ENCODE data around the gene OR5J2.

Gene OR5J2

DNA sequence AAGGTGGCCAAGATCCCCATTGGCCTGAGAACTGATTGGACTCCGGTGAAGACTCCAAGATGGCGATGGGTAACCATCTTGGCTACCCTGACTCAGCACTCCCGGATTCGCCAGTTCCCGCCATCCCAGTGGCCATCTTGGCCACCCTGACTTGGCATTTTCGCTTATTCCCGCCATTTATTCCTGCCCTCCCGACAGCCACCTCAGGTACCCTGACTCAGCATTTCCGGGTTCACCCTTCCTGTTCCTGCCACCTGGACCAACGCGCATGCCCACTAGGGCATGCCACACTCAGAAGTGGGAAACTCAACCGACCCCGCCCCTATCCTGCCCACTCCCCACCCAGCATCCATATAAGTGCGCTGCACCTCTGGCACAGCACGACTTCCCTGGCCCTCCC lies 24.1 kb upstream of the OR5J2 start:
- Histone ChIP-seq H3K9me3 (replicated peaks in 1 of 2; ENCODE audit: control insufficient read depth in 2 of 2, insufficient read depth in 1 of 2, low read depth in 1 of 2, low read length in 2 of 2) (peaks cover 0 to 6% of the 10 kb centered on the region in 2 donors), H3K36me3 (replicated peaks in 1 of 2; ENCODE audit: control insufficient read depth in 2 of 2, insufficient read depth in 2 of 2, low read length in 2 of 2) (no peaks in the 10 kb centered on the region), H2AK5ac (ENCODE audit: low read depth, low read length) (no peak overlapping the region), H3K4ac (ENCODE audit: low read length) (no peak overlapping the region), H3K4me2 (ENCODE audit: insufficient read depth, low read length, poor library complexity, severe bottlenecking) (no peak overlapping the region), H3K27ac (replicated peaks; ENCODE audit: low read length) (no peak overlapping the region), H4K8ac (ENCODE audit: low read depth, low read length) (no peak overlapping the region), H3K14ac (ENCODE audit: low read length) (no peak overlapping the region), H2AFZ (ENCODE audit: low read length) (no peak overlapping the region), H3K9ac (ENCODE audit: low read depth, low read length, poor library complexity) (no peak overlapping the region), H3K79me1 (ENCODE audit: low read depth, low read length) (no peaks in the 10 kb centered on the region), H2BK15ac (ENCODE audit: low read length) (no peak overlapping the region), H3K27me3 (ENCODE audit: control insufficient read depth in 3 of 3, insufficient read depth in 3 of 3, low read depth in 1 of 3, low read length in 3 of 3) (no peaks in the 10 kb centered on the region), H3K4me1 (ENCODE audit: control insufficient read depth in 2 of 2, insufficient read depth in 1 of 2, low read depth in 1 of 2, low read length in 2 of 2) (no peaks in the 10 kb centered on the region), H2BK12ac (ENCODE audit: low read length) (no peak overlapping the region), H3K4me3 (ENCODE audit: low read length in 2 of 2) (no peak overlapping the region), H2BK5ac (ENCODE audit: low read length) (no peak overlapping the region), H3K18ac (ENCODE audit: low read length) (no peak overlapping the region), H4K91ac (ENCODE audit: low read depth, low read length, poor library complexity) (no peak overlapping the region), H2BK120ac (ENCODE audit: low read depth, low read length) (no peak overlapping the region), H3K23ac (ENCODE audit: low read depth, low read length, poor library complexity) (no peak overlapping the region)
- no peak for DNase-seq (ENCODE audit: low spot score)
- WGBS, 2 donors (ENCODE audit: extremely low coverage in 2 of 2, insufficient read length in 2 of 2, insufficient replicate concordance in 1 of 2): no CpG with 5 or more reads among the region's 15 CpGs

- Histone ChIP-seq H3K4me1 (ENCODE audit: control insufficient read depth in 2 of 2, insufficient read depth in 1 of 2, low read depth in 1 of 2, low read length in 2 of 2) (no peaks in the 10 kb centered on the region), H2BK120ac (ENCODE audit: low read depth, low read length) (no peak within 1 kb of the TSS), H3K9me3 (replicated peaks in 1 of 2; ENCODE audit: control insufficient read depth in 2 of 2, insufficient read depth in 1 of 2, low read depth in 1 of 2, low read length in 2 of 2) (no peaks in the 10 kb centered on the region), H2BK5ac (ENCODE audit: low read length) (no peak within 1 kb of the TSS), H3K4ac (ENCODE audit: low read length) (no peak within 1 kb of the TSS), H3K27ac (replicated peaks; ENCODE audit: low read length) (no peak within 1 kb of the TSS), H2AK5ac (ENCODE audit: low read depth, low read length) (no peak within 1 kb of the TSS), H3K9ac (ENCODE audit: low read depth, low read length, poor library complexity) (no peak within 1 kb of the TSS), H4K8ac (ENCODE audit: low read depth, low read length) (no peak within 1 kb of the TSS), H3K4me2 (ENCODE audit: insufficient read depth, low read length, poor library complexity, severe bottlenecking) (no peak within 1 kb of the TSS), H2AFZ (ENCODE audit: low read length) (no peak within 1 kb of the TSS), H2BK12ac (ENCODE audit: low read length) (no peak within 1 kb of the TSS), H3K27me3 (ENCODE audit: control insufficient read depth in 3 of 3, insufficient read depth in 3 of 3, low read depth in 1 of 3, low read length in 3 of 3) (no peaks in the 10 kb centered on the region), H3K36me3 (replicated peaks in 1 of 2; ENCODE audit: control insufficient read depth in 2 of 2, insufficient read depth in 2 of 2, low read length in 2 of 2) (no peaks in the 10 kb centered on the region), H3K23ac (ENCODE audit: low read depth, low read length, poor library complexity) (no peak within 1 kb of the TSS), H3K79me1 (ENCODE audit: low read depth, low read length) (no peaks in the 10 kb centered on the region), H4K91ac (ENCODE audit: low read depth, low read length, poor library complexity) (no peak within 1 kb of the TSS), H3K14ac (ENCODE audit: low read length) (no peak within 1 kb of the TSS), H2BK15ac (ENCODE audit: low read length) (no peak within 1 kb of the TSS), H3K4me3 (ENCODE audit: low read length in 2 of 2) (no peak within 1 kb of the TSS), H3K18ac (ENCODE audit: low read length) (no peak within 1 kb of the TSS)
- no peak for DNase-seq (ENCODE audit: low spot score)
- no CpG with 5 or more reads among the region's 3 CpGs for WGBS, 2 donors (ENCODE audit: extremely low coverage in 2 of 2, insufficient read length in 2 of 2, insufficient replicate concordance in 1 of 2)
Measured at GRCh38 chr11:56160217-56160616, 16.2 kb upstream of the OR5J2 start, which contains the start of gene OR8K5. OR8K5 (minus strand) TSS chr11:56160317; CDS start chr11:56160317, 0 bp downstream.

- no peak overlapping the region for H3K4me2 ChIP-seq (ENCODE audit: insufficient read depth, low read length, poor library complexity, severe bottlenecking)
- H3K18ac ChIP-seq (ENCODE audit: low read length): no peak overlapping the region
- H2AK5ac ChIP-seq (ENCODE audit: low read depth, low read length): no peak overlapping the region
- H3K36me3 ChIP-seq (replicated peaks in 1 of 2; ENCODE audit: control insufficient read depth in 2 of 2, insufficient read depth in 2 of 2, low read length in 2 of 2): no peaks in the 10 kb centered on the region
- no peak overlapping the region for H4K91ac ChIP-seq (ENCODE audit: low read depth, low read length, poor library complexity)
- no peak overlapping the region for H3K9ac ChIP-seq (ENCODE audit: low read depth, low read length, poor library complexity)
- no peak overlapping the region for H4K8ac ChIP-seq (ENCODE audit: low read depth, low read length)
- WGBS, 2 donors (ENCODE audit: extremely low coverage in 2 of 2, insufficient read length in 2 of 2, insufficient replicate concordance in 1 of 2): no CpG with 5 or more reads among the region's 3 CpGs
- H2BK5ac ChIP-seq (ENCODE audit: low read length): no peak overlapping the region
- no peak overlapping the region for H2BK120ac ChIP-seq (ENCODE audit: low read depth, low read length)
- no peak overlapping the region for H2BK12ac ChIP-seq (ENCODE audit: low read length)
- H3K27ac ChIP-seq (replicated peaks; ENCODE audit: low read length): no peak overlapping the region
- H3K4me1 ChIP-seq (ENCODE audit: control insufficient read depth in 2 of 2, insufficient read depth in 1 of 2, low read depth in 1 of 2, low read length in 2 of 2): no peaks in the 10 kb centered on the region
- H3K79me1 ChIP-seq (ENCODE audit: low read depth, low read length): no peaks in the 10 kb centered on the region
- no peak overlapping the region for H3K4ac ChIP-seq (ENCODE audit: low read length)
- H3K27me3 ChIP-seq (ENCODE audit: control insufficient read depth in 3 of 3, insufficient read depth in 3 of 3, low read depth in 1 of 3, low read length in 3 of 3): no peaks in the 10 kb centered on the region
- H3K14ac ChIP-seq (ENCODE audit: low read length): no peak overlapping the region
- no peak overlapping the region for H2BK15ac ChIP-seq (ENCODE audit: low read length)
- DNase-seq (ENCODE audit: low spot score): no peak
- H3K4me3 ChIP-seq (ENCODE audit: low read length in 2 of 2): no peak overlapping the region
- H3K23ac ChIP-seq (ENCODE audit: low read depth, low read length, poor library complexity): no peak overlapping the region
- H3K9me3 ChIP-seq (replicated peaks in 1 of 2; ENCODE audit: control insufficient read depth in 2 of 2, insufficient read depth in 1 of 2, low read depth in 1 of 2, low read length in 2 of 2): no peaks in the 10 kb centered on the region
- H2AFZ ChIP-seq (ENCODE audit: low read length): no peak overlapping the region
Measured at GRCh38 chr11:56163804-56164203, 12.6 kb upstream of the OR5J2 start.

- Histone ChIP-seq H3K79me1 (ENCODE audit: low read depth, low read length) (no peaks in the 10 kb centered on the region), H3K36me3 (replicated peaks in 1 of 2; ENCODE audit: control insufficient read depth in 2 of 2, insufficient read depth in 2 of 2, low read length in 2 of 2) (no peaks in the 10 kb centered on the region), H4K91ac (ENCODE audit: low read depth, low read length, poor library complexity) (no peak overlapping the region), H3K4me2 (ENCODE audit: insufficient read depth, low read length, poor library complexity, severe bottlenecking) (no peak overlapping the region), H3K14ac (ENCODE audit: low read length) (no peak overlapping the region), H2AFZ (ENCODE audit: low read length) (no peak overlapping the region), H2BK120ac (ENCODE audit: low read depth, low read length) (no peak overlapping the region), H2BK5ac (ENCODE audit: low read length) (no peak overlapping the region), H3K4ac (ENCODE audit: low read length) (no peak overlapping the region), H3K9ac (ENCODE audit: low read depth, low read length, poor library complexity) (no peak overlapping the region), H4K8ac (ENCODE audit: low read depth, low read length) (no peak overlapping the region), H3K23ac (ENCODE audit: low read depth, low read length, poor library complexity) (no peak overlapping the region), H2BK12ac (ENCODE audit: low read length) (no peak overlapping the region), H3K9me3 (replicated peaks in 1 of 2; ENCODE audit: control insufficient read depth in 2 of 2, insufficient read depth in 1 of 2, low read depth in 1 of 2, low read length in 2 of 2) (peaks cover 0 to 2% of the 10 kb centered on the region in 2 donors), H3K4me1 (ENCODE audit: control insufficient read depth in 2 of 2, insufficient read depth in 1 of 2, low read depth in 1 of 2, low read length in 2 of 2) (no peaks in the 10 kb centered on the region), H3K4me3 (ENCODE audit: low read length in 2 of 2) (no peak overlapping the region), H2AK5ac (ENCODE audit: low read depth, low read length) (no peak overlapping the region), H3K27me3 (ENCODE audit: control insufficient read depth in 3 of 3, insufficient read depth in 3 of 3, low read depth in 1 of 3, low read length in 3 of 3) (no peaks in the 10 kb centered on the region), H3K18ac (ENCODE audit: low read length) (no peak overlapping the region), H2BK15ac (ENCODE audit: low read length) (no peak overlapping the region), H3K27ac (replicated peaks; ENCODE audit: low read length) (no peak overlapping the region)
- no peak for DNase-seq (ENCODE audit: low spot score)
- WGBS, 2 donors (ENCODE audit: extremely low coverage in 2 of 2, insufficient read length in 2 of 2, insufficient replicate concordance in 1 of 2): no CpG with 5 or more reads among the region's 3 CpGs
Measured at GRCh38 chr11:56172256-56172830, 4.1 kb upstream of the OR5J2 start.
